Measurements from ENCODE around the gene SLC7A11. TPM values are rescaled to one million over a fixed set of nuclear protein-coding genes. Genes with fewer than 3 reads are reported as not detected.
A peak's percentile ranks its signal among the peaks of the same experiment; 100 is the strongest.

The SLC7A11 gene
- total and polyA plus RNA-seq, 10 of the 15 experiments (the other 5 are each of a cell fraction or from before 2014, with no cell fraction given): 1.6 to 9.8 (median 3.5) TPM

DNA sequence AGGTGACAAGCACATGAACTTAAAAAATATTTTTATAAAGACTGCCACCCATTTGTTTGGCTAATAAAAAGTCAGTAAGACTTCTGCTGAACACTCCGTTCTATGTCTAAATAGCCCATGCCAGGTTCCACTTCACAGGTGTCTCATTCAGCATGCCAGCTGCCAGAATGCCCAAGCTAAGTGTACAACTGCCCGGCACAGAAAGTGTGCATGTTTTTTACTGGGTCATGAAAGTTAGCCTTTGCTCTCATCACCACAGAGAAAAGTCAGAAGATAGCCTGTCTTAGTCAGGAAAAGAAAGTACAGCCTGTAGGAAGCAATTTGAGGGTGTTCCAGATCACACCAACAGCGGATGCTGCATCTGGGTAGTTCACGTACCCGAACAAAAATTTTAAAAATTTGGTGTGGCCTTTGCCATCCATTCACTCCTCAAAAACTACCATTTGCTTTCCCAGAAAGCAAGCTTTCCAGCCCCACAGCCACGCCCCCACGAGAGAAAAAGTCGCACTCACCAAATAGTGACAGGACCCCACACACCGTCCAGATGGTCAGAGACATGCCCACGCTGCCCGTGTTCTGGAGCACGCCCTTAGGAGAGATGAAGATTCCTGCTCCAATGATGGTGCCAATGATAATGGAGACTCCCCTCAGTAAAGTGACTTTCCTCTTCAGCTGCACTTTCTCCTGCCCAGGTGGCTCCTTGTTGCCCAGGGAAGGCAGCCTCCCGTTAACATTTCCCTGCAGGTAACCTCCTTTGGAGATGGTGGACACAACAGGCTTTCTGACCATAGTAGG lies 671 bp downstream of the SLC7A11 start:
- Histone ChIP-seq H3K27me3 (replicated peaks in 1 of 2; ENCODE audit: control insufficient read depth in 2 of 2, insufficient read depth in 2 of 2, low read length in 1 of 2) (no peaks in the 10 kb centered on the region), H3K27ac (ENCODE audit: control insufficient read depth, insufficient read depth) (peak overlapping the region; percentile 83), H2AFZ (ENCODE audit: control insufficient read depth, low read depth, low read length) (peak overlapping the region; percentile 75), H3K4me3 (peak overlapping the region; percentile 81), H4K20me1 (ENCODE audit: control insufficient read depth, insufficient read depth) (no peaks in the 10 kb centered on the region), H3K79me2 (ENCODE audit: control insufficient read depth, insufficient read depth, low read length) (peaks cover 35% of the 10 kb centered on the region), H3K36me3 (ENCODE audit: control insufficient read depth in 2 of 2, insufficient read depth in 2 of 2, low read length in 1 of 2) (no peaks in the 10 kb centered on the region), H3K9me3 (replicated peaks; ENCODE audit: control insufficient read depth, insufficient read depth, low read length) (no peaks in the 10 kb centered on the region), H3K9ac (ENCODE audit: control insufficient read depth, insufficient read depth, low read length) (peak overlapping the region; percentile 77), H3K4me1 (ENCODE audit: control insufficient read depth, insufficient read depth, low read length) (no peaks in the 10 kb centered on the region), H3K4me2 (ENCODE audit: control insufficient read depth, insufficient read depth) (peak overlapping the region; percentile 65)
- TSS peak; percentile 95 for BruUV-seq (replicated peaks)
- peak; percentile 39 for ATAC-seq
- WGBS (ENCODE audit: insufficient coverage, insufficient replicate concordance, low lambda C conversion rate, missing lambda C conversion rate): 63% methylated on average over 13 of the region's 13 CpGs
- in situ Hi-C loops (cut with MboI): no loop called here
- no peak for DNase-seq (ENCODE audit: low read depth, low spot score)
- TF ChIP-seq SMAD5 (IDR thresholded peaks at IDR 0.05; ENCODE audit: low read depth): 0 out of 2 replicates have a peak, but pooled peaks have one; percentile 33
- 0 out of 4 replicates have a peak, but pooled peaks of 1 of the 2 experiments have one; percentile 3 for TF ChIP-seq IKZF2 (IDR thresholded peaks at IDR 0.05)
- no peak for TF ChIP-seq RCOR1 (conservative IDR thresholded peaks at IDR 0.05; ENCODE audit: low read depth, low read length)
- TF ChIP-seq, protein P1, sequence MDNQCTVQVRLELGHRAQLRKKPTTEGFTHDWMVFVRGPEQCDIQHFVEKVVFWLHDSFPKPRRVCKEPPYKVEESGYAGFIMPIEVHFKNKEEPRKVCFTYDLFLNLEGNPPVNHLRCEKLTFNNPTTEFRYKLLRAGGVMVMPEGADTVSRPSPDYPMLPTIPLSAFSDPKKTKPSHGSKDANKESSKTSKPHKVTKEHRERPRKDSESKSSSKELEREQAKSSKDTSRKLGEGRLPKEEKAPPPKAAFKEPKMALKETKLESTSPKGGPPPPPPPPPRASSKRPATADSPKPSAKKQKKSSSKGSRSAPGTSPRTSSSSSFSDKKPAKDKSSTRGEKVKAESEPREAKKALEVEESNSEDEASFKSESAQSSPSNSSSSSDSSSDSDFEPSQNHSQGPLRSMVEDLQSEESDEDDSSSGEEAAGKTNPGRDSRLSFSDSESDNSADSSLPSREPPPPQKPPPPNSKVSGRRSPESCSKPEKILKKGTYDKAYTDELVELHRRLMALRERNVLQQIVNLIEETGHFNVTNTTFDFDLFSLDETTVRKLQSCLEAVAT (IDR thresholded peaks at IDR 0.05): peak; percentile 45; the same call in 1 of the 2 replicates
- peak; percentile 26; the same call in 1 of the 2 replicates for TF ChIP-seq POLR2AphosphoS5 (IDR thresholded peaks at IDR 0.05; ENCODE audit: low read length)
- TF ChIP-seq NR2C2 (IDR thresholded peaks at IDR 0.05; ENCODE audit: borderline replicate concordance, control insufficient read depth, insufficient read length, low read depth): no peak
- no peak for FAIRE-seq
- ChIA-PET CTCF (interaction anchor here (0.8 to 3.5 kb wide), 9 partner anchors 8 to 206 kb away, joined by 3 to 21 read pairs (median 5); no protein-coding TSS in a partner anchor), RAD21 (ENCODE audit: unreplicated experiment) (interaction anchor here (0.8 to 6.8 kb wide), 21 partner anchors 10 to 710 kb away, joined by 3 to 56 read pairs (median 6); no protein-coding TSS in a partner anchor), POLR2A (interaction anchor here (0.6 to 3.8 kb wide), 12 partner anchors 10 to 151 kb away, joined by 3 to 24 read pairs (median 6); no protein-coding TSS in a partner anchor), SMC1A (ENCODE audit: uncharacterized antibody, unreplicated experiment) (interaction anchor here (0.7 to 5.8 kb wide), 24 partner anchors 10 to 437 kb away, joined by 3 to 47 read pairs (median 6); no protein-coding TSS in a partner anchor)
- intact Hi-C loops (cut with micrococcal nuclease; ENCODE audit: unreplicated experiment): loop anchor here (1.0 to 10.0 kb wide), 6 partner anchors 51 to 433 kb away; no protein-coding TSS in a partner anchor
